ENCODE measurements around the gene PNKD. TPM values are rescaled to one million over a fixed set of nuclear protein-coding genes. Genes with fewer than 3 reads are reported as not detected.

Gene PNKD
- total RNA-seq, 1 donor = 17.4 TPM

DNA sequence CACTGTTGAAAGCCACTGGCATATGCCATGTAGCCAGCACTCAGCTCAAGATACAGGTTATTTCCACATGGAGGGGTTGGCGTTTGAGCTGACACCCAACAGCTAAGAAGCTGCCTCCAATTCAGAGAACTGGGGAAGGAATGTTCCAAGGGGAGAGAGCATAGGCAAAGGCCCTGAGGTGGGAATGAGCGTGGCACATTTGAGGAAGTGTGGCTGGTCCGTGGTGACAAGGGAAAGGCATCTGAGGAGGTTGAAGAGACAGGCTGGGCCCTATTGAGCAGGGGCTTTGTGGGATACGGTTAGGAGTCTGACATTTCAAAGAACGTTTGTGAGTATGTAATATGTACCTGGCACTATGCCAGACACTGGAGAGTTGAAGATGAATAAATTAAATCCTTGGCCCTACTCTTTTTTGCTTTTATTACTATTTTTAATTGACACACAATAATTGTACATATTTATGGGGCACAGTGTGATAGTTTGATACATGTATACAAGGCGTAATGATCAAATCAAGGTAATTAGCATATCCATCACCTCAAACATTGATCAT is 49.6 kb downstream of the PNKD start:
- DNase-seq (ENCODE audit: low read depth) = no peak
- TF ChIP-seq, protein P1, sequence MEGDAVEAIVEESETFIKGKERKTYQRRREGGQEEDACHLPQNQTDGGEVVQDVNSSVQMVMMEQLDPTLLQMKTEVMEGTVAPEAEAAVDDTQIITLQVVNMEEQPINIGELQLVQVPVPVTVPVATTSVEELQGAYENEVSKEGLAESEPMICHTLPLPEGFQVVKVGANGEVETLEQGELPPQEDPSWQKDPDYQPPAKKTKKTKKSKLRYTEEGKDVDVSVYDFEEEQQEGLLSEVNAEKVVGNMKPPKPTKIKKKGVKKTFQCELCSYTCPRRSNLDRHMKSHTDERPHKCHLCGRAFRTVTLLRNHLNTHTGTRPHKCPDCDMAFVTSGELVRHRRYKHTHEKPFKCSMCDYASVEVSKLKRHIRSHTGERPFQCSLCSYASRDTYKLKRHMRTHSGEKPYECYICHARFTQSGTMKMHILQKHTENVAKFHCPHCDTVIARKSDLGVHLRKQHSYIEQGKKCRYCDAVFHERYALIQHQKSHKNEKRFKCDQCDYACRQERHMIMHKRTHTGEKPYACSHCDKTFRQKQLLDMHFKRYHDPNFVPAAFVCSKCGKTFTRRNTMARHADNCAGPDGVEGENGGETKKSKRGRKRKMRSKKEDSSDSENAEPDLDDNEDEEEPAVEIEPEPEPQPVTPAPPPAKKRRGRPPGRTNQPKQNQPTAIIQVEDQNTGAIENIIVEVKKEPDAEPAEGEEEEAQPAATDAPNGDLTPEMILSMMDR (IDR thresholded peaks at IDR 0.05; ENCODE audit: insufficient read depth, low read length) = no peak
- no peak overlapping the region for H3K4me3 ChIP-seq (ENCODE audit: low read depth, low read length)

GRCh38 chr2:218320704-218321336 is 50.5 kb downstream of the PNKD start:
- H3K4me3 ChIP-seq (ENCODE audit: low read depth, low read length) = no peak overlapping the region
- TF ChIP-seq, protein P1 (IDR thresholded peaks at IDR 0.05; ENCODE audit: insufficient read depth, low read length) = no peak
- no peak for DNase-seq (ENCODE audit: low read depth)

DNA sequence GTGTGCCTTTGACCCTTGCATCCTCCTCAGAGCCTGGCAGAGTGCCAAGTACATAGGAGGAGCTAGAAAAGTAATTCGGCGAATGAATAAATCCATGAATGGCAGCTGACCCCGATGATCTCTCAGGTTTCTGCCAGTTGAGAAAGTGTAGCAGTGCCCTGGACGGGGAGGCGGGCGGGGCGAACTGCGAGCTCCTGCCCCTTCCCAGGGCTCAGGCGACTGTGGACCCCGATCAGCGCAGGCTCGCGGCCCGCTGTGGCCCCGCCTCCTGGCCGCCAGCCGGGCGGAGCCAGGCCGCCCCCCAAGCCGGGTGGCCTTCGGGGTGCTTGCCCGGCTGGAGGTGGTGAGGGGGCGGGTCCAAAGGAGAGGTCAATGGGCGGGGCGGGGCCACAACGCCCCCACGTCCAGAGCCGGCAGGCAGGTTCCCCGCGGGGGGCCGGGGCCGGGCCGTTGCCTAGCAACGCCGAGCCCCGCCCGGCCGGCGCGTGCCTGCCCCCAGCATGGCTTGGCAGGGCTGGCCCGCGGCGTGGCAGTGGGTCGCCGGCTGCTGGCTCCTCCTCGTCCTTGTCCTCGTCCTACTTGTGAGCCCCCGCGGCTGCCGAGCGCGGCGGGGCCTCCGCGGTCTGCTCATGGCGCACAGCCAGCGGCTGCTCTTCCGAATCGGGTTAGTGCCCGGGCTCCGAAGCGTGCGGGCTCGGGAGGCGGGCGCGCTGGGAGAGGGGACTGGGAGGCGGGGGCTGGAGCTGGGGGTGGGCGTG is 52.6 kb downstream of the PNKD start:
- peak overlapping the region; percentile 69 for H3K4me3 ChIP-seq (ENCODE audit: low read depth, low read length)
- DNase-seq (ENCODE audit: low read depth) = peak; percentile 34
- TF ChIP-seq, protein P1 (IDR thresholded peaks at IDR 0.05; ENCODE audit: insufficient read depth, low read length) = no peak

DNA sequence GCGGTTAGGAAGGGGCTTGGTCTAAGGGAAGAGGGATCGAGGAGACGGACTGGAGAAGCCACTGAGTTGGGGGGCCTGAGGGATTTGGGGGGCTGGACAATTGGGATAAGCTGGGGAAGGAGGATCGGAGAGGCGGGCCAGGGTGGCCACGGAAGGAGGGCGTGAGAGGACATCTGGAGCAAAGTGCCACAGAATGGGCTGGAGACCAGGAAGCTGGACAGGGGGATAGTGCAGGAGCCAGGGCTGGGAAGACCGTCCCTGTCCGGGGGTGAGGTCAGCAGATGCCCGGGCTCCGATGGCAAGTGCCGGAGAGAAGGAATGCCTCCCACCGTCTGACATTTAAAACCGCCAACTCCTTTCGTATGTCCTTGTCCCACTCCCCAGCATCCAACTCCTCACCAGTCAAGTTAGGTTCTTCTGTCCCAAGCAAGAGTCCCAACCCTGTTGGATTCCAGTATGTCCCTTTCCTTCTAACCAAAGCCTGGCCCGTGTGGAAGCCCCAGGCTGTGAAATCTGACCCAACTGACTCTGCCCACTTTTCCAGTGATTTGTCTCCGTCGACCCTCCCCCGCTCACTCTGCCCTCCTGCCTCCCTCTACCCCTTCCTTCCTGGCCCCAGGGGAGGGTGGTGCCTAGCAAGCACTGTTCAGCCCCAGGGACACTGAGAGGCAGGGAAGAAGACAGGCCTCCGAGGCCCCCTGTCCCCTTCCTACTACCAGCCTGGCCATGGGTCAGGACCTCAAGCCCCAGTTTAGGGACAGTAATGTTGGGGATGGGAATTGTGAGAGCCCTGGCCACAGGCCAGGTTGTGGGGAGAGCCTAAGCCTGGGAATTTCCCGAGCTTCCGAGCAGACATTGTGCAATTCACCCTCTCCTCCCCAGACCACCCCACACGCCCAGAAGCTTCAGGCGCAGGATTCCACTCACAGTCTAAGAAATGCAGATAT is 53.5 kb downstream of the PNKD start:
- TF ChIP-seq, protein P1 (IDR thresholded peaks at IDR 0.05; ENCODE audit: insufficient read depth, low read length) = no peak
- peak; percentile 39 for DNase-seq (ENCODE audit: low read depth)
- H3K4me3 ChIP-seq (ENCODE audit: low read depth, low read length) = peak overlapping the region; percentile 69

GRCh38 chr2:218325566-218326160 is 55.3 kb downstream of the PNKD start:
- no peak overlapping the region for H3K4me3 ChIP-seq (ENCODE audit: low read depth, low read length)
- DNase-seq (ENCODE audit: low read depth) = no peak
- TF ChIP-seq, protein P1 (IDR thresholded peaks at IDR 0.05; ENCODE audit: insufficient read depth, low read length) = no peak

DNA sequence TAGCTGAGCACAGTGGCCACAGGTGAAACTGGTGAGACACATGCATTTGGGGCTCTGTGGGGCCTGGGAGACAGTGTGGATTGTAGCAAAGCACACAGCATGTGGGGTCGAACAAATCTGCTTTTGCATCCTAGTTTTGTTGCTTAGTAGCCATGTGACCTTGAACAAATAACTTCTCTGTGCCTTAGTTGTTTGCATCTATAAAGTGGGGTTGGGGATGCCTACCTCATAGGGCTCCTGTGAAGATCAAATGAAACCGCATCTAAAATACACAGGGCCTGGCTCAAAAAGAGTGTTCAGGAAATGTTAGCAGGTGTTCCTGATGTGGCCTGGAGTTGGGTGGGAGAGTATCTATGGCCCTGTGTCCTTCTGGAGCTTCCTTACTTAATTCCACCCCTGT is 56.0 kb downstream of the PNKD start:
- TF ChIP-seq, protein P1 (IDR thresholded peaks at IDR 0.05; ENCODE audit: insufficient read depth, low read length) = no peak
- no peak overlapping the region for H3K4me3 ChIP-seq (ENCODE audit: low read depth, low read length)
- no peak for DNase-seq (ENCODE audit: low read depth)

Data from fibroblast of the aortic adventitia (primary cell).